Endothelial cell of umbilical vein (primary cell): ENCODE measurements around the gene SORCS2.

Source experiments
- CTCF ChIP-seq, 2 donors: IDR thresholded peaks; 1 replicate in 1 of 2; 2 replicates in 1 of 2; pipeline ENCODE4 v1.5.1; 2011; ENCODE audit warnings: low read length in 2 of 2, mild to moderate bottlenecking in 2 of 2, moderate library complexity in 2 of 2, control low read depth in 1 of 2, inconsistent platforms in 1 of 2, low read depth in 1 of 2; ENCODE audit not compliant: insufficient read depth in 1 of 2; ENCODE audit errors: extremely low read depth in 1 of 2
- EZH2 ChIP-seq: IDR thresholded peaks from 2 replicates; pipeline ENCODE4 v1.6.1; 2012; ENCODE audit warnings: borderline replicate concordance, low read depth, mild to moderate bottlenecking, moderate library complexity, low read length, inconsistent platforms; ENCODE audit not compliant: severe bottlenecking
- FOS ChIP-seq: IDR thresholded peaks from 2 replicates; pipeline ENCODE4 v1.6.1; 2011; ENCODE audit warnings: mild to moderate bottlenecking, low read length, moderate library complexity, borderline replicate concordance; ENCODE audit not compliant: insufficient read depth
- MAX ChIP-seq: IDR thresholded peaks from 2 replicates; pipeline ENCODE4 v1.6.1; 2011; ENCODE audit not compliant: insufficient read depth, insufficient read length
- POLR2A ChIP-seq: IDR thresholded peaks from 2 replicates; pipeline ENCODE4 v1.6.1; 2012; ENCODE audit warnings: low read depth, mild to moderate bottlenecking, control low read depth, low read length
- POLR2AphosphoS5 ChIP-seq: IDR thresholded peaks from 2 replicates; pipeline ENCODE4 v1.6.1; 2012; ENCODE audit warnings: low read depth, mild to moderate bottlenecking, control low read depth, low read length, moderate library complexity; ENCODE audit not compliant: insufficient read depth

GRCh38 chr4:7737268-7737645, 544.9 kb downstream of the SORCS2 start:
- TF ChIP-seq EZH2 (no peak), CTCF (IDR thresholded peaks at IDR 0.05; ENCODE audit: extremely low read depth in 1 of 2, insufficient read depth in 1 of 2, low read depth in 1 of 2, low read length in 2 of 2) (no peak), MAX (no peak), POLR2A (no peak), POLR2AphosphoS5 (no peak), FOS (no peak)
